Measurements from ENCODE around the gene PEX14.

Gene PEX14

GRCh38 chr1:10637400-10637799 lies 162.7 kb downstream of the PEX14 start:
- no peak for DNase-seq

- peak in 2 of 6 experiments; percentile 16 to 26 for DNase-seq
Observed at GRCh38 chr1:10637834-10638558, 163.2 kb downstream of the PEX14 start.

GRCh38 chr1:10638559-10639005 lies 163.8 kb downstream of the PEX14 start:
- DNase-seq: peak in 1 of 6 experiments; percentile 26

GRCh38 chr1:10639011-10639774 lies 164.4 kb downstream of the PEX14 start:
- DNase-seq: no peak

- DNase-seq: no peak
Observed at GRCh38 chr1:10639775-10640578, 165.2 kb downstream of the PEX14 start.

GRCh38 chr1:10640843-10641553 lies 166.2 kb downstream of the PEX14 start:
- DNase-seq: no peak

- no peak for DNase-seq
Observed at GRCh38 chr1:10641976-10642375, 167.2 kb downstream of the PEX14 start.

GRCh38 chr1:10642403-10643080 lies 167.8 kb downstream of the PEX14 start:
- DNase-seq: no peak

GRCh38 chr1:10643607-10644306 lies 169.0 kb downstream of the PEX14 start:
- no peak for DNase-seq

- DNase-seq: no peak
Observed at GRCh38 chr1:10644307-10645128, 169.8 kb downstream of the PEX14 start.

GRCh38 chr1:10646347-10646861 lies 171.7 kb downstream of the PEX14 start:
- DNase-seq: no peak

- DNase-seq: no peak
Observed at GRCh38 chr1:10647414-10648170, 172.8 kb downstream of the PEX14 start.

GRCh38 chr1:10648689-10649516 lies 174.2 kb downstream of the PEX14 start:
- DNase-seq: no peak

GRCh38 chr1:10649517-10650201 lies 174.9 kb downstream of the PEX14 start:
- no peak for DNase-seq

GRCh38 chr1:10650556-10651388 lies 176.0 kb downstream of the PEX14 start:
- no peak for DNase-seq

- no peak for DNase-seq
Observed at GRCh38 chr1:10651389-10651766, 176.6 kb downstream of the PEX14 start.

GRCh38 chr1:10651793-10652192 lies 177.0 kb downstream of the PEX14 start:
- no peak for DNase-seq

All from stimulated activated naive CD4-positive, alpha-beta T cell (primary cell).